ENCODE results near the gene APPL1. TPM values are rescaled to one million over a fixed set of nuclear protein-coding genes. Genes with fewer than 3 reads are reported as not detected.

The APPL1 gene
- polyA plus RNA-seq, 3 donors: 13.9 to 42.1 (median 35.5) TPM

DNA sequence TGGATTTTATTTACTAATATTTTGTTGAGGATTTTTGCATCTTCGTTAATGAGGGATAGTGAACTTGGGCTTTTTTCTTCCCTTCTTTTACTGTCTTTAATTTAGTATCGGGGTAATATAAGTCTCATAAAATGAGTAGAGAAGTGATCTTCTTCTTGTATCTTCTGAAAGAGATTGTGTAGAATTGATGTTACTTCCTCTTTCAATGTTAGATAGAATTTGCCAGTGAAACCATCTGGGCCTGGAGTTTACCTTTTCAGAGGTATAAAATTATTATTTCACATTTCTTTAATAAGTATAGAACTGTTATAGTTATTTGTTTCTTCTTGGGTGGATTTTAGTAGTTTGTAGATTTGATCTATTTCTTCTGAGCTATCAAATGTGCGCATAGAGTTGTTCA, 35.5 kb upstream of the APPL1 start:
- Mint-ChIP-seq H3K27me3 (ENCODE audit: low read depth in 3 of 3) (peaks cover 0 to 1% (median 0%) of the 10 kb centered on the region in 3 donors), H3K36me3 (no peaks in the 10 kb centered on the region), H3K4me1 (peaks cover 3% of the 10 kb centered on the region), H3K27ac (no peak overlapping the region), H3K4me3 (no peak overlapping the region), H3K9me3 (peaks cover 0 to 3% (median 0%) of the 10 kb centered on the region in 7 donors)
- H3K79me2 ChIP-seq (ENCODE audit: insufficient read depth, low read length): no peaks in the 10 kb centered on the region
- H3K9ac ChIP-seq (ENCODE audit: insufficient read depth, low read length, poor library complexity, severe bottlenecking): no peak overlapping the region
- TF ChIP-seq, protein P1, sequence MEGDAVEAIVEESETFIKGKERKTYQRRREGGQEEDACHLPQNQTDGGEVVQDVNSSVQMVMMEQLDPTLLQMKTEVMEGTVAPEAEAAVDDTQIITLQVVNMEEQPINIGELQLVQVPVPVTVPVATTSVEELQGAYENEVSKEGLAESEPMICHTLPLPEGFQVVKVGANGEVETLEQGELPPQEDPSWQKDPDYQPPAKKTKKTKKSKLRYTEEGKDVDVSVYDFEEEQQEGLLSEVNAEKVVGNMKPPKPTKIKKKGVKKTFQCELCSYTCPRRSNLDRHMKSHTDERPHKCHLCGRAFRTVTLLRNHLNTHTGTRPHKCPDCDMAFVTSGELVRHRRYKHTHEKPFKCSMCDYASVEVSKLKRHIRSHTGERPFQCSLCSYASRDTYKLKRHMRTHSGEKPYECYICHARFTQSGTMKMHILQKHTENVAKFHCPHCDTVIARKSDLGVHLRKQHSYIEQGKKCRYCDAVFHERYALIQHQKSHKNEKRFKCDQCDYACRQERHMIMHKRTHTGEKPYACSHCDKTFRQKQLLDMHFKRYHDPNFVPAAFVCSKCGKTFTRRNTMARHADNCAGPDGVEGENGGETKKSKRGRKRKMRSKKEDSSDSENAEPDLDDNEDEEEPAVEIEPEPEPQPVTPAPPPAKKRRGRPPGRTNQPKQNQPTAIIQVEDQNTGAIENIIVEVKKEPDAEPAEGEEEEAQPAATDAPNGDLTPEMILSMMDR (IDR thresholded peaks at IDR 0.05): no peak
- peaks cover 0 to 3% of the 10 kb centered on the region in 2 donors for H3K4me1 ChIP-seq (ENCODE audit: control insufficient read depth in 1 of 2, insufficient read depth in 2 of 2, low read length in 2 of 2)
- no peak overlapping the region for H2AFZ ChIP-seq (ENCODE audit: insufficient read depth, low read depth, low read length, poor library complexity, severe bottlenecking)
- WGBS (ENCODE audit: insufficient coverage): no CpG with 5 or more reads among the region's 3 CpGs
- no peak for DNase-seq
- H3K27ac ChIP-seq (ENCODE audit: low read depth in 1 of 2, low read length in 2 of 2): no peak overlapping the region
- H3K4me3 ChIP-seq (replicated peaks in 1 of 3; ENCODE audit: low read depth in 2 of 3, low read length in 3 of 3): no peak overlapping the region
- no peak overlapping the region for H3K4me2 ChIP-seq (replicated peaks; ENCODE audit: extremely low read depth, low read length, poor library complexity, severe bottlenecking)
- no peaks in the 10 kb centered on the region for H3K36me3 ChIP-seq (replicated peaks in 1 of 2; ENCODE audit: control insufficient read depth in 1 of 2, insufficient read depth in 2 of 2, low read length in 2 of 2)
- H3K27me3 ChIP-seq (ENCODE audit: control insufficient read depth in 2 of 2, insufficient read depth in 2 of 2, low read length in 2 of 2): no peaks in the 10 kb centered on the region
- intact Hi-C loops (cut with micrococcal nuclease): no loop called here
- H3K9me3 ChIP-seq (replicated peaks in 1 of 2; ENCODE audit: control insufficient read depth in 1 of 2, insufficient read depth in 1 of 2, low read length in 2 of 2): no peaks in the 10 kb centered on the region
- no peaks in the 10 kb centered on the region for H4K20me1 ChIP-seq (ENCODE audit: insufficient read depth, low read length)

DNA sequence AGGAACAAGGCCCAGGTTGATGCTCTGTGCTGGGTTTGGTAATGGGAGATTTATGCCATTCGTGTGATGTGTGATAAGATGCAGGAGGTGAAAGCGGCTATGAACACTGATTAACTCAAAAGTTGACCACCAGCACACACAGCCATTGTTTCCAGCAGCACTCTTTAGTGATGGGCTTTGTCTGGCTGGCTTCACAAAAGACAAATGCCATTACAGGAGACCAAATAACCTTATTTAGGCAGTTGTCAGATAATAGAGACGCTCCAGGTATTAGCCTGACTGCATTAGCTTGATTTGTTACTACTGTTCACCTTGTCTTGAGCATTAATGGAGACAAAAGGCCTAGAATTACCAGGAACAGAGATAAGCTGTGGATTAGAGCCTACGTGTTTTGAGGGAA, 32.9 kb upstream of the APPL1 start:
- Histone ChIP-seq H3K9ac (ENCODE audit: insufficient read depth, low read length, poor library complexity, severe bottlenecking) (no peak overlapping the region), H3K4me1 (ENCODE audit: control insufficient read depth in 1 of 2, insufficient read depth in 2 of 2, low read length in 2 of 2) (peaks cover 0 to 3% of the 10 kb centered on the region in 2 donors), H3K4me2 (replicated peaks; ENCODE audit: extremely low read depth, low read length, poor library complexity, severe bottlenecking) (no peak overlapping the region), H3K9me3 (replicated peaks in 1 of 2; ENCODE audit: control insufficient read depth in 1 of 2, insufficient read depth in 1 of 2, low read length in 2 of 2) (no peaks in the 10 kb centered on the region), H3K27me3 (ENCODE audit: control insufficient read depth in 2 of 2, insufficient read depth in 2 of 2, low read length in 2 of 2) (no peaks in the 10 kb centered on the region), H2AFZ (ENCODE audit: insufficient read depth, low read depth, low read length, poor library complexity, severe bottlenecking) (no peak overlapping the region), H4K20me1 (ENCODE audit: insufficient read depth, low read length) (no peaks in the 10 kb centered on the region), H3K79me2 (ENCODE audit: insufficient read depth, low read length) (no peaks in the 10 kb centered on the region), H3K4me3 (replicated peaks in 1 of 3; ENCODE audit: low read depth in 2 of 3, low read length in 3 of 3) (no peak overlapping the region), H3K27ac (ENCODE audit: low read depth in 1 of 2, low read length in 2 of 2) (no peak overlapping the region), H3K36me3 (replicated peaks in 1 of 2; ENCODE audit: control insufficient read depth in 1 of 2, insufficient read depth in 2 of 2, low read length in 2 of 2) (no peaks in the 10 kb centered on the region)
- TF ChIP-seq, protein P1 (IDR thresholded peaks at IDR 0.05): no peak
- Mint-ChIP-seq H3K27ac (no peak overlapping the region), H3K4me1 (no peaks in the 10 kb centered on the region), H3K4me3 (no peak overlapping the region), H3K9me3 (peaks cover 0 to 4% (median 0%) of the 10 kb centered on the region in 7 donors), H3K36me3 (no peaks in the 10 kb centered on the region), H3K27me3 (ENCODE audit: low read depth in 3 of 3) (peaks cover 0 to 4% (median 0%) of the 10 kb centered on the region in 3 donors)
- no peak for DNase-seq
- intact Hi-C loops (cut with micrococcal nuclease): no loop called here
- WGBS (ENCODE audit: insufficient coverage): 100% methylated on average over 1 of the region's 4 CpGs
